Measurements from ENCODE around the gene PRKAG1. TPM values are rescaled to one million over a fixed set of nuclear protein-coding genes. Genes with fewer than 3 reads are reported as not detected.

The PRKAG1 gene
- polyA plus RNA-seq, 1 experiment, result 94.1 TPM

GRCh38 chr12:49054096-49054495, 35.5 kb upstream of the PRKAG1 start:
- Histone ChIP-seq H3K27me3 (ENCODE audit: control insufficient read depth, insufficient read depth, low read length) (no peaks in the 10 kb centered on the region), H3K36me3 (ENCODE audit: control insufficient read depth, insufficient read depth, low read length) (peaks cover 47% of the 10 kb centered on the region), H3K4me3 (ENCODE audit: low read depth, low read length) (no peak overlapping the region)
- TF ChIP-seq, protein P1, sequence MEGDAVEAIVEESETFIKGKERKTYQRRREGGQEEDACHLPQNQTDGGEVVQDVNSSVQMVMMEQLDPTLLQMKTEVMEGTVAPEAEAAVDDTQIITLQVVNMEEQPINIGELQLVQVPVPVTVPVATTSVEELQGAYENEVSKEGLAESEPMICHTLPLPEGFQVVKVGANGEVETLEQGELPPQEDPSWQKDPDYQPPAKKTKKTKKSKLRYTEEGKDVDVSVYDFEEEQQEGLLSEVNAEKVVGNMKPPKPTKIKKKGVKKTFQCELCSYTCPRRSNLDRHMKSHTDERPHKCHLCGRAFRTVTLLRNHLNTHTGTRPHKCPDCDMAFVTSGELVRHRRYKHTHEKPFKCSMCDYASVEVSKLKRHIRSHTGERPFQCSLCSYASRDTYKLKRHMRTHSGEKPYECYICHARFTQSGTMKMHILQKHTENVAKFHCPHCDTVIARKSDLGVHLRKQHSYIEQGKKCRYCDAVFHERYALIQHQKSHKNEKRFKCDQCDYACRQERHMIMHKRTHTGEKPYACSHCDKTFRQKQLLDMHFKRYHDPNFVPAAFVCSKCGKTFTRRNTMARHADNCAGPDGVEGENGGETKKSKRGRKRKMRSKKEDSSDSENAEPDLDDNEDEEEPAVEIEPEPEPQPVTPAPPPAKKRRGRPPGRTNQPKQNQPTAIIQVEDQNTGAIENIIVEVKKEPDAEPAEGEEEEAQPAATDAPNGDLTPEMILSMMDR (IDR thresholded peaks at IDR 0.05; ENCODE audit: insufficient read depth, low read depth, low read length), result no peak
- no peak for DNase-seq (ENCODE audit: low read depth)
- CTCF ChIA-PET, result interaction anchor here (1.3 kb wide), 1 partner anchor 10 kb away, joined by 4 read pairs; no protein-coding TSS in a partner anchor
- POLR2A ChIA-PET, result no interaction called here

DNA sequence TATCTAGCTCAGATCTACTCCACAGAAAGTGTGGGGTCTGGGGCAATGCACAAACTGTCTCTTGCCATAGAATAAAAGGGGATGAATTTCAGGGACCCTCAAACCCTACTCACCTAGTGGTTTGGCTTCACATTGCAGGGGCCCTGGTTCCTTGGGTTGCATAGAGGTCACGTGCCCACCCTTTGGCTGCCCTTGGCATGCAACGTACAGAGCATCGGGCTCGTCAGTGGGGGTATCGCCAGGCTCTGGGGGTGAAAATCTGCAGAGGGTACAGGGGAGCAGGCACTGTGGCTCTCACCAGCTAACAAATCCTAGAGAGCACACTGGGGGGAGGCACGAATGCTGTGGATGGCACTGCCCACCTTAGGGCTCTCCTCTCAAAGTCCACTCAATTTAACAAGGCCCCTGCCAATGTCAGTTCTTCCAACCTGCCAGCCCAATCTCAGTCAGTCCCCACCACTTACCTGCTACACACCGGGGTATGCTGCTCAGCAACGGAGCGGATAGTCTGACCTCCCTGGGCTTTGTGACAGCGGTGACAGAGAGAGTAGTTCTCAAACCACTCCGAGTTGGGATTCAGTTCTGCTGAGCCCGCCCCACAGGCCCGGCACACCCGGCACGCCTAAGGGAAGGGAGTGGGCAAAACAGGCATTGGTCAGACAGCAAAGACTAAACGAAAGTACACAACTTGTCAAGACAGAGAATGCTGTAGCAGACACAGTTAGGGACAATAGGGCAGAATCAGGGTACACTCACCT, 34.1 kb upstream of the PRKAG1 start:
- TF ChIP-seq, protein P1 (IDR thresholded peaks at IDR 0.05; ENCODE audit: insufficient read depth, low read depth, low read length), result no peak
- ChIA-PET POLR2A (no interaction called here), CTCF (interaction anchor here (1.3 kb wide), 1 partner anchor 8 kb away, joined by 4 read pairs; no protein-coding TSS in a partner anchor)
- Histone ChIP-seq H3K4me3 (ENCODE audit: low read depth, low read length) (no peak overlapping the region), H3K27me3 (ENCODE audit: control insufficient read depth, insufficient read depth, low read length) (no peaks in the 10 kb centered on the region), H3K36me3 (ENCODE audit: control insufficient read depth, insufficient read depth, low read length) (peaks cover 54% of the 10 kb centered on the region)
- DNase-seq (ENCODE audit: low read depth), result no peak

DNA sequence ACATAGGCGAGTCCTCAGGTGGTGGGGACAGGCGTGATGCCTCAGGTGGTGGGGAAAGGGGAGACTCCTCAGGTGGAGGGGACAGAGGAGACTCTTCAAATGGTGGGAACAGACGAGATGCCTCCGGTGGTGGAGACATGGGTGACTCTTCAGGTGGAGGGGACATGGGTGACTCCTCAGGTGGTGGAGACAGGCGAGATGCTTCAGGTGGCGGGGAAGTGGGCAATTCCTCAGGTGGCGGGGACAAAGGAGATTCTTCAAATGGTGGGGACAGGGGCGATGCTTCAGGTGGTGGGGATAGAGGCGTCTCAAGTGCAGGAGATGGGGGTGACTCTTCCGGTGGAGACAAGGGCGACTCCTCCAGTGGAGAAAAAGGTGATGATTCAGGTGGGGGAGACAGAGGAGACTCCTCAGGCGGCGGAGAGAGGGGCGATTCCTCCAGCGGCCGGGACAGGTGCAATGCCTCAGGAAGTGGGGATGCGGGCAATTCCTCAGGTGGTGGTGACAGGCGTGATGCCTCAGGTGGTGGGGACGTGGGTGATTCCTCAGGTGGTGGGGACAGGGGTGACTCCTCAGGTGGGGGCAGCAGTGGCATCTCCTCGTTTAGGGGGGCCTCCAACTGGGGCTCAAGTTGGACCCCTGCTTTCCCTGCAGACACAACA, 33.3 kb upstream of the PRKAG1 start:
- H3K4me3 ChIP-seq (ENCODE audit: low read depth, low read length), result no peak overlapping the region
- H3K27me3 ChIP-seq (ENCODE audit: control insufficient read depth, insufficient read depth, low read length), result no peaks in the 10 kb centered on the region
- ChIA-PET POLR2A (no interaction called here), CTCF (no interaction called here)
- TF ChIP-seq, protein P1 (IDR thresholded peaks at IDR 0.05; ENCODE audit: insufficient read depth, low read depth, low read length), result no peak
- H3K36me3 ChIP-seq (ENCODE audit: control insufficient read depth, insufficient read depth, low read length), result peaks cover 56% of the 10 kb centered on the region
- no peak for DNase-seq (ENCODE audit: low read depth)

GRCh38 chr12:49051373-49051764, 32.8 kb upstream of the PRKAG1 start:
- H3K36me3 ChIP-seq (ENCODE audit: control insufficient read depth, insufficient read depth, low read length), result peaks cover 58% of the 10 kb centered on the region

More at GRCh38 chr12:49051373-49051764, 32.8 kb upstream of the PRKAG1 start:
- Histone ChIP-seq H3K27me3 (ENCODE audit: control insufficient read depth, insufficient read depth, low read length) (no peaks in the 10 kb centered on the region), H3K4me3 (ENCODE audit: low read depth, low read length) (no peak overlapping the region)
- POLR2A ChIA-PET, result no interaction called here
- CTCF ChIA-PET, result no interaction called here
- TF ChIP-seq, protein P1 (IDR thresholded peaks at IDR 0.05; ENCODE audit: insufficient read depth, low read depth, low read length), result no peak
- DNase-seq (ENCODE audit: low read depth), result no peak
